Measurements from ENCODE around the gene ETV6.

Gene ETV6

GRCh38 chr12:11805680-11806079 lies 156.2 kb downstream of the ETV6 start:
- DNase-seq (ENCODE audit: low read depth): no peak

- no peak for DNase-seq (ENCODE audit: low read depth)
Measured at GRCh38 chr12:11807458-11807857, 158.0 kb downstream of the ETV6 start.

- no peak for DNase-seq (ENCODE audit: low read depth)
Measured at GRCh38 chr12:11808931-11809330, 159.5 kb downstream of the ETV6 start.

GRCh38 chr12:11810206-11810545 lies 160.7 kb downstream of the ETV6 start:
- no peak for DNase-seq (ENCODE audit: low read depth)

GRCh38 chr12:11811008-11811407 lies 161.5 kb downstream of the ETV6 start:
- no peak for DNase-seq (ENCODE audit: low read depth)

- no peak for DNase-seq (ENCODE audit: low read depth)
Measured at GRCh38 chr12:11812241-11812585, 162.7 kb downstream of the ETV6 start.

- DNase-seq (ENCODE audit: low read depth): no peak
Measured at GRCh38 chr12:11812586-11813437, 163.3 kb downstream of the ETV6 start.

GRCh38 chr12:11813438-11813813 lies 164.0 kb downstream of the ETV6 start:
- DNase-seq (ENCODE audit: low read depth): no peak

GRCh38 chr12:11814374-11814773 lies 164.9 kb downstream of the ETV6 start:
- no peak for DNase-seq (ENCODE audit: low read depth)

GRCh38 chr12:11815397-11815796 lies 165.9 kb downstream of the ETV6 start:
- no peak for DNase-seq (ENCODE audit: low read depth)

GRCh38 chr12:11819643-11820042 lies 170.2 kb downstream of the ETV6 start:
- DNase-seq (ENCODE audit: low read depth): no peak

- DNase-seq (ENCODE audit: low read depth): no peak
Measured at GRCh38 chr12:11820476-11820875, 171.0 kb downstream of the ETV6 start.

- no peak for DNase-seq (ENCODE audit: low read depth)
Measured at GRCh38 chr12:11821386-11822080, 172.1 kb downstream of the ETV6 start.

- peak; percentile 36 for DNase-seq (ENCODE audit: low read depth)
Measured at GRCh38 chr12:11822081-11822834, 172.8 kb downstream of the ETV6 start.

- DNase-seq (ENCODE audit: low read depth): no peak
Measured at GRCh38 chr12:11823043-11823442, 173.6 kb downstream of the ETV6 start.

- DNase-seq (ENCODE audit: low read depth): no peak
Measured at GRCh38 chr12:11823593-11823992, 174.1 kb downstream of the ETV6 start.

- DNase-seq (ENCODE audit: low read depth): no peak
Measured at GRCh38 chr12:11824069-11824468, 174.6 kb downstream of the ETV6 start.

GRCh38 chr12:11824736-11825135 lies 175.3 kb downstream of the ETV6 start:
- no peak for DNase-seq (ENCODE audit: low read depth)

- DNase-seq (ENCODE audit: low read depth): no peak
Measured at GRCh38 chr12:11825278-11825677, 175.8 kb downstream of the ETV6 start.

GRCh38 chr12:11826574-11826973 lies 177.1 kb downstream of the ETV6 start:
- DNase-seq (ENCODE audit: low read depth): no peak

- no peak for DNase-seq (ENCODE audit: low read depth)
Measured at GRCh38 chr12:11827091-11828061, 177.9 kb downstream of the ETV6 start.

GRCh38 chr12:11829764-11830194 lies 180.3 kb downstream of the ETV6 start:
- DNase-seq (ENCODE audit: low read depth): no peak
